ENCODE data around the gene LILRB4.
"Not testable (repeated sequence)": the region's sequence is repeated elsewhere in the genome, so short reads cannot be mapped to it uniquely, and the experiment has no call there.

LILRB4 gene

GRCh38 chr19:54665530-54665929 lies 2.7 kb downstream of the LILRB4 start:
- no peak overlapping the region for H3K9ac ChIP-seq (ENCODE audit: low read length in 5 of 5)
- peaks cover 4 to 19% (median 5%) of the 10 kb centered on the region in 5 donors for H3K27me3 ChIP-seq (ENCODE audit: control insufficient read depth in 5 of 5, insufficient read depth in 4 of 5, low read length in 5 of 5)
- H3K4me3 ChIP-seq (ENCODE audit: low read depth in 1 of 5, low read length in 5 of 5), result no peak overlapping the region
- H3K36me3 ChIP-seq (ENCODE audit: control insufficient read depth in 5 of 5, insufficient read depth in 5 of 5, low read length in 5 of 5), result peaks cover 0 to 19% (median 0%) of the 10 kb centered on the region in 5 donors
- H3K4me1 ChIP-seq (ENCODE audit: control insufficient read depth in 5 of 5, insufficient read depth in 5 of 5, low read length in 5 of 5), result peaks cover 0 to 26% (median 10%) of the 10 kb centered on the region in 5 donors
- H3K9me3 ChIP-seq (ENCODE audit: control insufficient read depth in 5 of 5, low read length in 5 of 5), result peaks cover 0 to 19% (median 4%) of the 10 kb centered on the region in 5 donors
- H3K27ac ChIP-seq (ENCODE audit: low read depth, low read length), result no peak overlapping the region

GRCh38 chr19:54667217-54667616 lies 4.4 kb downstream of the LILRB4 start:
- H3K27ac ChIP-seq (ENCODE audit: low read depth, low read length), result no peak overlapping the region
- peaks cover 0 to 19% (median 0%) of the 10 kb centered on the region in 5 donors for H3K36me3 ChIP-seq (ENCODE audit: control insufficient read depth in 5 of 5, insufficient read depth in 5 of 5, low read length in 5 of 5)
- peaks cover 0 to 19% (median 4%) of the 10 kb centered on the region in 5 donors for H3K9me3 ChIP-seq (ENCODE audit: control insufficient read depth in 5 of 5, low read length in 5 of 5)
- peaks cover 0 to 28% (median 13%) of the 10 kb centered on the region in 5 donors for H3K27me3 ChIP-seq (ENCODE audit: control insufficient read depth in 5 of 5, insufficient read depth in 4 of 5, low read length in 5 of 5)
- H3K9ac ChIP-seq (ENCODE audit: low read length in 5 of 5), result no peak overlapping the region
- no peak overlapping the region for H3K4me3 ChIP-seq (ENCODE audit: low read depth in 1 of 5, low read length in 5 of 5)
- H3K4me1 ChIP-seq (ENCODE audit: control insufficient read depth in 5 of 5, insufficient read depth in 5 of 5, low read length in 5 of 5), result peaks cover 0 to 29% (median 14%) of the 10 kb centered on the region in 5 donors

- H3K27ac ChIP-seq (ENCODE audit: low read depth, low read length), result no peak overlapping the region
- H3K9me3 ChIP-seq (ENCODE audit: control insufficient read depth in 5 of 5, low read length in 5 of 5), result peaks cover 0 to 19% (median 4%) of the 10 kb centered on the region in 5 donors
- peaks cover 0 to 28% (median 13%) of the 10 kb centered on the region in 5 donors for H3K27me3 ChIP-seq (ENCODE audit: control insufficient read depth in 5 of 5, insufficient read depth in 4 of 5, low read length in 5 of 5)
- peaks cover 0 to 26% (median 11%) of the 10 kb centered on the region in 5 donors for H3K4me1 ChIP-seq (ENCODE audit: control insufficient read depth in 5 of 5, insufficient read depth in 5 of 5, low read length in 5 of 5)
- H3K36me3 ChIP-seq (ENCODE audit: control insufficient read depth in 5 of 5, insufficient read depth in 5 of 5, low read length in 5 of 5), result peaks cover 0 to 19% (median 0%) of the 10 kb centered on the region in 5 donors
- no peak overlapping the region for H3K9ac ChIP-seq (ENCODE audit: low read length in 5 of 5)
- H3K4me3 ChIP-seq (ENCODE audit: low read depth in 1 of 5, low read length in 5 of 5), result no peak overlapping the region
Observed at GRCh38 chr19:54668353-54668752, 5.6 kb downstream of the LILRB4 start.

- no peak overlapping the region for H3K9ac ChIP-seq (ENCODE audit: low read length in 5 of 5)
- no peak overlapping the region for H3K27ac ChIP-seq (ENCODE audit: low read depth, low read length)
- peaks cover 0 to 19% (median 4%) of the 10 kb centered on the region in 5 donors for H3K9me3 ChIP-seq (ENCODE audit: control insufficient read depth in 5 of 5, low read length in 5 of 5)
- peaks cover 0 to 17% (median 11%) of the 10 kb centered on the region in 5 donors for H3K27me3 ChIP-seq (ENCODE audit: control insufficient read depth in 5 of 5, insufficient read depth in 4 of 5, low read length in 5 of 5)
- peaks cover 0 to 9% (median 0%) of the 10 kb centered on the region in 5 donors for H3K36me3 ChIP-seq (ENCODE audit: control insufficient read depth in 5 of 5, insufficient read depth in 5 of 5, low read length in 5 of 5)
- H3K4me3 ChIP-seq (ENCODE audit: low read depth in 1 of 5, low read length in 5 of 5), result no peak overlapping the region
- H3K4me1 ChIP-seq (ENCODE audit: control insufficient read depth in 5 of 5, insufficient read depth in 5 of 5, low read length in 5 of 5), result peaks cover 0 to 11% (median 7%) of the 10 kb centered on the region in 5 donors
Observed at GRCh38 chr19:54670576-54671357, 8.0 kb downstream of the LILRB4 start.

- H3K9me3 ChIP-seq (ENCODE audit: control insufficient read depth in 5 of 5, low read length in 5 of 5), result peaks cover 0 to 7% (median 2%) of the 10 kb centered on the region in 5 donors
- no peaks in the 10 kb centered on the region for H3K36me3 ChIP-seq (ENCODE audit: control insufficient read depth in 5 of 5, insufficient read depth in 5 of 5, low read length in 5 of 5)
Observed at GRCh38 chr19:54673222-54673621, 10.4 kb downstream of the LILRB4 start.

GRCh38 chr19:54674021-54674617 lies 11.3 kb downstream of the LILRB4 start:
- peaks cover 0 to 11% (median 7%) of the 10 kb centered on the region in 5 donors for H3K4me1 ChIP-seq (ENCODE audit: control insufficient read depth in 5 of 5, insufficient read depth in 5 of 5, low read length in 5 of 5)
- H3K9ac ChIP-seq (ENCODE audit: low read length in 5 of 5), result no peak overlapping the region
- peaks cover 3 to 16% (median 10%) of the 10 kb centered on the region in 5 donors for H3K27me3 ChIP-seq (ENCODE audit: control insufficient read depth in 5 of 5, insufficient read depth in 4 of 5, low read length in 5 of 5)
- peaks cover 0 to 4% (median 0%) of the 10 kb centered on the region in 5 donors for H3K9me3 ChIP-seq (ENCODE audit: control insufficient read depth in 5 of 5, low read length in 5 of 5)
- H3K27ac ChIP-seq (ENCODE audit: low read depth, low read length), result no peak overlapping the region
- H3K36me3 ChIP-seq (ENCODE audit: control insufficient read depth in 5 of 5, insufficient read depth in 5 of 5, low read length in 5 of 5), result no peaks in the 10 kb centered on the region
- H3K4me3 ChIP-seq (ENCODE audit: low read depth in 1 of 5, low read length in 5 of 5), result no peak overlapping the region

More at GRCh38 chr19:54673222-54673621, 10.4 kb downstream of the LILRB4 start:
- H3K4me3 ChIP-seq (ENCODE audit: low read depth in 1 of 5, low read length in 5 of 5), result no peak overlapping the region
- H3K9ac ChIP-seq (ENCODE audit: low read length in 5 of 5), result no peak overlapping the region
- peaks cover 0 to 11% (median 7%) of the 10 kb centered on the region in 5 donors for H3K4me1 ChIP-seq (ENCODE audit: control insufficient read depth in 5 of 5, insufficient read depth in 5 of 5, low read length in 5 of 5)
- peaks cover 3 to 16% (median 9%) of the 10 kb centered on the region in 5 donors for H3K27me3 ChIP-seq (ENCODE audit: control insufficient read depth in 5 of 5, insufficient read depth in 4 of 5, low read length in 5 of 5)
- no peak overlapping the region for H3K27ac ChIP-seq (ENCODE audit: low read depth, low read length)

- H3K4me1 ChIP-seq (ENCODE audit: control insufficient read depth in 5 of 5, insufficient read depth in 5 of 5, low read length in 5 of 5); H3K27ac ChIP-seq (ENCODE audit: low read depth, low read length); H3K36me3 ChIP-seq (ENCODE audit: control insufficient read depth in 5 of 5, insufficient read depth in 5 of 5, low read length in 5 of 5); H3K4me3 ChIP-seq (ENCODE audit: low read depth in 1 of 5, low read length in 5 of 5); H3K9me3 ChIP-seq (ENCODE audit: control insufficient read depth in 5 of 5, low read length in 5 of 5); H3K27me3 ChIP-seq (ENCODE audit: control insufficient read depth in 5 of 5, insufficient read depth in 4 of 5, low read length in 5 of 5); H3K9ac ChIP-seq (ENCODE audit: low read length in 5 of 5): not testable (repeated sequence)
Observed at GRCh38 chr19:54676210-54676834, 13.5 kb downstream of the LILRB4 start.

GRCh38 chr19:54677217-54677616 lies 14.4 kb downstream of the LILRB4 start:
- Histone ChIP-seq H3K36me3 (ENCODE audit: control insufficient read depth in 5 of 5, insufficient read depth in 5 of 5, low read length in 5 of 5) (no peaks in the 10 kb centered on the region), H3K9me3 (ENCODE audit: control insufficient read depth in 5 of 5, low read length in 5 of 5) (no peaks in the 10 kb centered on the region), H3K4me3 (ENCODE audit: low read depth in 1 of 5, low read length in 5 of 5) (no peak overlapping the region), H3K4me1 (ENCODE audit: control insufficient read depth in 5 of 5, insufficient read depth in 5 of 5, low read length in 5 of 5) (no peaks in the 10 kb centered on the region), H3K27me3 (ENCODE audit: control insufficient read depth in 5 of 5, insufficient read depth in 4 of 5, low read length in 5 of 5) (peaks cover 0 to 11% (median 3%) of the 10 kb centered on the region in 5 donors), H3K27ac (ENCODE audit: low read depth, low read length) (no peak overlapping the region), H3K9ac (ENCODE audit: low read length in 5 of 5) (no peak overlapping the region)

GRCh38 chr19:54681596-54681995 lies 18.8 kb downstream of the LILRB4 start:
- H3K27me3 ChIP-seq (ENCODE audit: control insufficient read depth in 5 of 5, insufficient read depth in 4 of 5, low read length in 5 of 5), result peaks cover 0 to 11% (median 3%) of the 10 kb centered on the region in 5 donors
- H3K27ac ChIP-seq (ENCODE audit: low read depth, low read length); H3K4me1 ChIP-seq (ENCODE audit: control insufficient read depth in 5 of 5, insufficient read depth in 5 of 5, low read length in 5 of 5); H3K9me3 ChIP-seq (ENCODE audit: control insufficient read depth in 5 of 5, low read length in 5 of 5); H3K36me3 ChIP-seq (ENCODE audit: control insufficient read depth in 5 of 5, insufficient read depth in 5 of 5, low read length in 5 of 5); H3K9ac ChIP-seq (ENCODE audit: low read length in 5 of 5); H3K4me3 ChIP-seq (ENCODE audit: low read depth in 1 of 5, low read length in 5 of 5): not testable (repeated sequence)

All from subcutaneous abdominal adipose tissue (tissue), 5 donors.